ENCODE data around the gene NEU1. TPM values are rescaled to one million over a fixed set of nuclear protein-coding genes. Genes with fewer than 3 reads are reported as not detected.

NEU1 gene
- total RNA-seq, 1 experiment from 2014 or later, result 38.1 TPM

- DNase-seq (ENCODE audit: low read depth in 1 of 2, low spot score in 2 of 2), result no peak
- peaks cover 29% of the 10 kb centered on the region for H3K4me1 ChIP-seq (replicated peaks)
Measured at GRCh38 chr6:31900917-31901414, 38.3 kb upstream of the NEU1 start.

GRCh38 chr6:31899882-31900722 lies 37.5 kb upstream of the NEU1 start:
- Histone ChIP-seq H3K4me1 (replicated peaks) (peaks cover 29% of the 10 kb centered on the region), H3K27ac (no peak overlapping the region), H3K36me3 (peaks cover 18% of the 10 kb centered on the region), H3K4me3 (no peak overlapping the region), H3K9me3 (replicated peaks) (no peaks in the 10 kb centered on the region), H3K27me3 (replicated peaks) (no peaks in the 10 kb centered on the region)
- DNase-seq (ENCODE audit: low read depth in 1 of 2, low spot score in 2 of 2), result no peak

More at GRCh38 chr6:31900917-31901414, 38.3 kb upstream of the NEU1 start:
- Histone ChIP-seq H3K27ac (no peak overlapping the region), H3K36me3 (peaks cover 12% of the 10 kb centered on the region), H3K9me3 (replicated peaks) (no peaks in the 10 kb centered on the region), H3K4me3 (peak overlapping the region; percentile 51), H3K27me3 (replicated peaks) (no peaks in the 10 kb centered on the region)

GRCh38 chr6:31899215-31899614 lies 36.6 kb upstream of the NEU1 start:
- no peak overlapping the region for H3K4me3 ChIP-seq
- peaks cover 25% of the 10 kb centered on the region for H3K36me3 ChIP-seq
- H3K27ac ChIP-seq, result no peak overlapping the region
- H3K27me3 ChIP-seq (replicated peaks), result no peaks in the 10 kb centered on the region
- H3K9me3 ChIP-seq (replicated peaks), result no peaks in the 10 kb centered on the region
- peaks cover 29% of the 10 kb centered on the region for H3K4me1 ChIP-seq (replicated peaks)
- no peak for DNase-seq (ENCODE audit: low read depth in 1 of 2, low spot score in 2 of 2)

DNA sequence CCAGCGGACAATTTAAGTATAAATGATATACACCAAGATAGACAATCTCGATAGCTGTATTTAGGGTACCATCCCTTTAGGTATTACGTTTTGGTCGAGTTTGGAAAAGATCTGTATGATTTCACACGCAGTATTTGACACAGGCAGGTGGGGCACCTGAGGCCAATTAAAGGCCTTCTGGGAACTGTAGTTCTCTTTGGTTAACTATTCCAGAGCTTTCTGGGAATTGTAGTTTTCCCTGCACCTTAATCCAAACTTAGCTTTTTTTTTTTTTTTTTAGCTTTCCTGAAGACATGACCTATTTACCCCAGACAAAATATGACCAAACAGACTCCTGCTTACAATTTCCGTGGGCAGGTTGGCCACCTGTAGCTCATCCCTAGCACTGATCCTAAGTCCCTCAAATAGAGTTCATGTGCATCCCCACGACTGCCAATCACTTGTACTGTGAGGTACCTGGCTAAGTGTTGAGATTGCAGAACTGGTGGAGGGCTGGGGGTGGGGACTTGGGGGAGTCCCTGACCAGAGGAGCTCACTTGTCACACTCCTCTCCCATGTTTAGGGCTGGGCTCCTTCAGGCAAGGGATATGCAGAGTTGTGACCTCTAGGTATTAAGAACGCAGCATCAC lies 35.9 kb upstream of the NEU1 start:
- DNase-seq (ENCODE audit: low read depth in 1 of 2, low spot score in 2 of 2), result peak in 1 of 2 experiments; percentile 44
- peak overlapping the region; percentile 86 for H3K4me3 ChIP-seq
- no peaks in the 10 kb centered on the region for H3K27me3 ChIP-seq (replicated peaks)
- peaks cover 29% of the 10 kb centered on the region for H3K4me1 ChIP-seq (replicated peaks)
- H3K36me3 ChIP-seq, result peaks cover 27% of the 10 kb centered on the region
- no peak overlapping the region for H3K27ac ChIP-seq
- H3K9me3 ChIP-seq (replicated peaks), result no peaks in the 10 kb centered on the region

- H3K27ac ChIP-seq, result peak within 1 kb of the TSS; percentile 3; the same call in 1 of the 2 replicates
- no peaks in the 10 kb centered on the region for H3K27me3 ChIP-seq (replicated peaks)
- peaks cover 34% of the 10 kb centered on the region for H3K36me3 ChIP-seq
- H3K4me1 ChIP-seq (replicated peaks), result peaks cover 27% of the 10 kb centered on the region
- peak; percentile 82 for DNase-seq (ENCODE audit: low read depth in 1 of 2, low spot score in 2 of 2)
- no peaks in the 10 kb centered on the region for H3K9me3 ChIP-seq (replicated peaks)
- H3K4me3 ChIP-seq, result peak within 1 kb of the TSS; percentile 86
Measured at GRCh38 chr6:31897612-31898382, 35.2 kb upstream of the NEU1 start, which contains the start of gene EHMT2. Gene EHMT2, minus strand, starts transcription at chr6:31897698. Its CDS starts 21 bp downstream, at chr6:31897677.

DNA sequence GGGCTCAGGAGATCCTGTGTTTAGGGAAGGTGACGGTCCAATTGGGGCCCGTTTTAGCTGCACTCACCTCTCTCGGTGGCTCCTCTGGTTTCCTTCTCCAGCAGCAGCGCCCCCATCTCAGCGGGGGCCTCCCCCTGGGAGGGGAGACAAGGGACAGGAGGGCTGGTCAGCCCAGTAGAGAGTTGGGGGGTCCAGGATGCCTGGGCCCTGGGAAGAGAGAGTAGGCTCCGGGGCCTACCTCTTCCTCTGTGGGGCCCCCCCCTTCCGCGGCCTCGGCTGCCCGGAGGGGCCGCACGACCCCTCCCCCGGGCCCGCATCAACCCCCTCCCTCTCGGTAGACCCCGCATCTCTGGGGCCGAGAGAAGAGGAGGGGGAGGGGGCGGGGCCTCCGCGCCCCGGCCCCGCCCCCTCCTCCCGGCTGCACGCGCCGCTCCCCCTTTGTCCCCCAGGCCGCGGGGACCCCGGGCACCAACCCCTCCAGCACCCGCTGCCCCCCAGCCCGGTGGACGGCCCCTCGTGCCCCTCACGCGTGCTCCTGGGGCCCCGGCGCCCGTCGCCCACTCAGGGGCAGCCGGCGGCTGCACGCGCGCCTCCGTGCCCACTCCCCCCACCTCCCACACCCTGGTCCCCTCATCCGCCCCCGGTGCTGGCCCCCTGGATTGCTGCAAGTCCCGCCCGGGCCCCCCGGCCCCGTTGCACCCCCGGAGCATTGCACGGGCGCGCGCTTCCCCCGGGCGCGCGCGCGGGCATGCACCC lies 34.4 kb upstream of the NEU1 start:
- no peaks in the 10 kb centered on the region for H3K9me3 ChIP-seq (replicated peaks)
- peaks cover 42% of the 10 kb centered on the region for H3K36me3 ChIP-seq
- H3K4me1 ChIP-seq (replicated peaks), result peaks cover 20% of the 10 kb centered on the region
- peak overlapping the region; percentile 86 for H3K4me3 ChIP-seq
- H3K27ac ChIP-seq, result peak overlapping the region; percentile 3; the same call in 1 of the 2 replicates
- no peaks in the 10 kb centered on the region for H3K27me3 ChIP-seq (replicated peaks)
- no peak for DNase-seq (ENCODE audit: low read depth in 1 of 2, low spot score in 2 of 2)

DNA sequence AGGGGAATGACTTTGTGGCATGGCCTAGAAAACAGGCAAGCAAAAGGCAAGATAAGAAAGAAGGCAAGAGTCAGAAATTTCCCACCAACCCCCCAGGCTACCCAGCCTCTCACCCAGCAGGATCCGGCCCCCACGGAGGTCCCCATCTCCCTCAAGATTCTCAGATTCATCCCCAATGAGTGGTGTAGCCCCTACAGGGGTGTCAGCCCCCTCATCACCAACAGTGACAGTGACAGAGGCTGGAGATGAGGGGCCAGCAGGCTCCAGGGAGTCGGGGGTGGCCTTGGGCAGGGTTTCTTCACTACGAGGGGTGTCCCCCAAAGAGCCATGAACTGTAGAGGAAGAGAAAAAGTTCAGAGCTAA lies 33.9 kb upstream of the NEU1 start:
- Histone ChIP-seq H3K4me1 (replicated peaks) (peaks cover 20% of the 10 kb centered on the region), H3K27me3 (replicated peaks) (no peaks in the 10 kb centered on the region)

DNA sequence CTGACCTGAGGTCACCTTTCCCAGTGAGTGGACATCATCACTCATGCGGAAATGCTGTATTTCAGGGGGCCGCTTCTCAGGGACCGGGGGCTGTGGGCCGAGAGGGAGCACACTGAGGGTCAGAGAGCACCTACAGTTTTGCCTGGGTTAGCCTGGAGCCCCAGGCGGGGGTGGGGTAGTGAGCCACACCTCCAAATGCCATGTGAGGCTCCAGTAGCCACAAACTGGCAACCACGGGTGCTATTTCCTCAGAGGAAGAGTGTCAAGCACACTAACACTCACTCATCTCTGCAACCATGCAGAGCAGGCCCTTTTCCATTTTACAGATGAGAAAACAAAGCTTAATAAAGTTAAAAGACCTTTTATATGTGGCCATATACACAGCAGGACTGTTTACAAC lies 30.2 kb upstream of the NEU1 start:
- no peak for DNase-seq (ENCODE audit: low read depth in 1 of 2, low spot score in 2 of 2)
- H3K4me3 ChIP-seq, result no peak overlapping the region
- H3K27me3 ChIP-seq (replicated peaks), result no peaks in the 10 kb centered on the region
- no peaks in the 10 kb centered on the region for H3K9me3 ChIP-seq (replicated peaks)
- peaks cover 6% of the 10 kb centered on the region; the same call in 1 of the 2 replicates for H3K4me1 ChIP-seq (replicated peaks)
- no peak overlapping the region for H3K27ac ChIP-seq
- peaks cover 68% of the 10 kb centered on the region for H3K36me3 ChIP-seq

More for the DNA sequence above, 33.9 kb upstream of the NEU1 start:
- Histone ChIP-seq H3K27ac (peak overlapping the region; percentile 3; the same call in 1 of the 2 replicates), H3K4me3 (peak overlapping the region; percentile 86), H3K9me3 (replicated peaks) (no peaks in the 10 kb centered on the region), H3K36me3 (peaks cover 45% of the 10 kb centered on the region)
- DNase-seq (ENCODE audit: low read depth in 1 of 2, low spot score in 2 of 2), result no peak

- H3K36me3 ChIP-seq, result peaks cover 78% of the 10 kb centered on the region
Measured at GRCh38 chr6:31889331-31889972, 26.8 kb upstream of the NEU1 start.

GRCh38 chr6:31888276-31889258 lies 25.9 kb upstream of the NEU1 start:
- H3K27me3 ChIP-seq (replicated peaks), result no peaks in the 10 kb centered on the region
- peaks cover 76% of the 10 kb centered on the region for H3K36me3 ChIP-seq
- H3K9me3 ChIP-seq (replicated peaks), result no peaks in the 10 kb centered on the region
- no peak overlapping the region for H3K4me3 ChIP-seq
- H3K27ac ChIP-seq, result no peak overlapping the region
- peak in 1 of 2 experiments; percentile 61 for DNase-seq (ENCODE audit: low read depth in 1 of 2, low spot score in 2 of 2)
- H3K4me1 ChIP-seq (replicated peaks), result no peaks in the 10 kb centered on the region

More at GRCh38 chr6:31889331-31889972, 26.8 kb upstream of the NEU1 start:
- H3K27me3 ChIP-seq (replicated peaks), result no peaks in the 10 kb centered on the region
- H3K4me1 ChIP-seq (replicated peaks), result no peaks in the 10 kb centered on the region
- H3K4me3 ChIP-seq, result no peak overlapping the region
- no peak overlapping the region for H3K27ac ChIP-seq
- H3K9me3 ChIP-seq (replicated peaks), result no peaks in the 10 kb centered on the region
- DNase-seq (ENCODE audit: low read depth in 1 of 2, low spot score in 2 of 2), result no peak

- no peaks in the 10 kb centered on the region for H3K4me1 ChIP-seq (replicated peaks)
- no peak overlapping the region for H3K4me3 ChIP-seq
- H3K27ac ChIP-seq, result no peak overlapping the region
- no peaks in the 10 kb centered on the region for H3K9me3 ChIP-seq (replicated peaks)
- H3K36me3 ChIP-seq, result peaks cover 76% of the 10 kb centered on the region
- no peaks in the 10 kb centered on the region for H3K27me3 ChIP-seq (replicated peaks)
- peak in 1 of 2 experiments; percentile 41 for DNase-seq (ENCODE audit: low read depth in 1 of 2, low spot score in 2 of 2)
Measured at GRCh38 chr6:31887173-31888007, 24.8 kb upstream of the NEU1 start.
